PC-9 (cell line): ENCODE measurements around the gene NINL. TPM values are rescaled to one million over a fixed set of nuclear protein-coding genes. Genes with fewer than 3 reads are reported as not detected.
"Not testable (repeated sequence)": the region's sequence is repeated elsewhere in the genome, so short reads cannot be mapped to it uniquely, and the experiment has no call there.

ENCODE experiments used
- BruUV-seq: library from RNA; stranded (reverse); fragments of 400-500 nt; replicated peaks from 2 replicates; lab custom pipeline; 2021; lab: Mats Ljungman, UMichigan
- CTCF ChIA-PET: fragments of 300-600 bp; sonication (Branson Sonifier 250); formaldehyde crosslinking; loops from one replicate; lab custom pipeline; 2022; ENCODE audit warnings: antibody characterized with exemption; lab: Charles Lee
- POLR2A ChIA-PET: fragments of 300-600 bp; sonication (Branson Sonifier 250); formaldehyde crosslinking; loops from one replicate; lab custom pipeline; 2022; ENCODE audit warnings: antibody characterized with exemption; ENCODE audit not compliant: unreplicated experiment; lab: Charles Lee
- DNase-seq, 2 experiments: peaks; one replicate each; pipeline versions ENCODE4 v3.0.0 to v3.0.0-alpha.2; 2015 to 2022; ENCODE audit warnings: mixed read lengths in 1 of 2
- H2AFZ ChIP-seq: fragments of 200-600 bp; sonication (generic); 2 replicates; pipeline ENCODE4 v1.8.1; 2017; ENCODE audit warnings: antibody characterized with exemption
- H3F3A ChIP-seq: fragments of 200-600 bp; sonication (generic); 2 replicates; pipeline ENCODE4 v1.8.1; 2017; ENCODE audit warnings: antibody characterized with exemption, mild to moderate bottlenecking, low read depth; ENCODE audit not compliant: insufficient read depth
- H3K27ac ChIP-seq: fragments of 200-600 bp; sonication (generic); 2 replicates; pipeline ENCODE4 v1.6.1; 2016; ENCODE audit warnings: mixed run types
- H3K27me3 ChIP-seq: fragments of 200-600 bp; sonication (generic); 2 replicates; pipeline ENCODE4 v1.6.1; 2016; ENCODE audit warnings: low read depth, mixed run types; ENCODE audit not compliant: insufficient read depth
- H3K36me3 ChIP-seq: fragments of 200-600 bp; sonication (generic); 2 replicates; pipeline ENCODE4 v1.6.1; 2016; ENCODE audit warnings: low read depth, mixed run types
- H3K4me1 ChIP-seq: fragments of 200-600 bp; sonication (generic); replicated peaks from 2 replicates; pipeline ENCODE4 v1.6.1; 2016; ENCODE audit warnings: mixed run types; ENCODE audit not compliant: insufficient read depth
- H3K4me2 ChIP-seq: fragments of 200-600 bp; sonication (generic); 2 replicates; pipeline ENCODE4 v1.6.1; 2017; ENCODE audit warnings: mixed run types
- H3K4me3 ChIP-seq: fragments of 200-600 bp; sonication (generic); 2 replicates; pipeline ENCODE4 v1.6.1; 2016; ENCODE audit warnings: mixed run types
- H3K79me2 ChIP-seq: fragments of 200-600 bp; sonication (generic); 2 replicates; pipeline ENCODE4 v1.6.1; 2017; ENCODE audit warnings: low read depth, mixed run types
- H3K9me2 ChIP-seq: fragments of 200-600 bp; sonication (generic); 2 replicates; pipeline ENCODE4 v1.8.1; 2017; ENCODE audit warnings: mild to moderate bottlenecking; ENCODE audit not compliant: insufficient read depth
- H3K9me3 ChIP-seq: fragments of 200-600 bp; sonication (generic); 2 replicates; pipeline ENCODE4 v1.8.1; 2016; ENCODE audit warnings: low read depth; ENCODE audit not compliant: insufficient read depth
- H4K20me1 ChIP-seq: fragments of 200-600 bp; sonication (generic); 2 replicates; pipeline ENCODE4 v1.8.1; 2017; ENCODE audit not compliant: insufficient read depth
- CTCF ChIP-seq: fragments of 200-600 bp; sonication (generic); conservative IDR thresholded peaks from 2 replicates; pipeline ENCODE4 v1.6.1; 2017; ENCODE audit warnings: mixed run types, antibody characterized with exemption, mild to moderate bottlenecking, moderate library complexity
- EZH2 ChIP-seq: fragments of 200-600 bp; sonication (generic); IDR thresholded peaks from 2 replicates; pipeline ENCODE4 v1.8.0; 2017; ENCODE audit warnings: antibody characterized with exemption, low read depth
- intact Hi-C: fragments of 100-400 bp; cut with micrococcal nuclease; formaldehyde crosslinking; loops from one replicate; pipeline ENCODE4 v1.10.0; 2022; ENCODE audit not compliant: unreplicated experiment
- total RNA-seq: library from RNA; stranded (reverse); gene quantifications from 2 replicates; pipeline ENCODE4 v1.2.3, GENCODE V29; 2021

The NINL gene
- total RNA-seq, 1 experiment from 2014 or later, result 19.6 TPM

DNA sequence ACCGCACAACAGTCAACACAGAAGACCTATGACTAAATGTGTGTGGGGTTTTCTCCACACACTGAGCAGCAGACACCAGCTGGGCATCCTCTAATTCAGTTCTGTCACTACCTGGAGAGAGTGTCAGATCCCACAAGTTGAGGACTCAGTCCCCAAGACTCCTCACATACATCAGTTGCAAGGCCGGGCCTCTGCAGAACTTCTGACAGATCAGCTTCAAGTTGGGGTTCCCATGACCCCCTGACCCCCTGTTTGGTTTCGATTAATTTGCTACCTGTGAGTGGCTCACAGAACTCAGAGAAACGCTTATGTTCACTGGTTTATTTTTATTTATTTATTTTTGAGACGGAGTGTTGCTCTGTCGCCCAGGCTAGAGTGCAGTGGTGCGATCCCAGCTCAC is 3.2 kb upstream of the NINL start:
- Histone ChIP-seq H3K4me2 (no peak overlapping the region), H4K20me1 (no peaks in the 10 kb centered on the region), H3K4me3 (no peak overlapping the region), H2AFZ (no peak overlapping the region), H3K4me1 (peaks cover 11% of the 10 kb centered on the region; the same call in 1 of the 2 replicates), H3K36me3 (no peaks in the 10 kb centered on the region), H3K27me3 (no peaks in the 10 kb centered on the region), H3K9me3 (no peaks in the 10 kb centered on the region), H3K9me2 (no peaks in the 10 kb centered on the region), H3F3A (peaks cover 6% of the 10 kb centered on the region; the same call in 1 of the 2 replicates), H3K79me2 (peaks cover 8% of the 10 kb centered on the region), H3K27ac (no peak overlapping the region)
- POLR2A ChIA-PET, result no interaction called here
- intact Hi-C loops, result loop anchor here (10.0 kb wide), 1 partner anchor 94 kb away; no protein-coding TSS in a partner anchor
- CTCF ChIA-PET, result no interaction called here
- TF ChIP-seq CTCF (no peak), EZH2 (no peak)
- BruUV-seq, result no TSS peak
- DNase-seq, result no peak

DNA sequence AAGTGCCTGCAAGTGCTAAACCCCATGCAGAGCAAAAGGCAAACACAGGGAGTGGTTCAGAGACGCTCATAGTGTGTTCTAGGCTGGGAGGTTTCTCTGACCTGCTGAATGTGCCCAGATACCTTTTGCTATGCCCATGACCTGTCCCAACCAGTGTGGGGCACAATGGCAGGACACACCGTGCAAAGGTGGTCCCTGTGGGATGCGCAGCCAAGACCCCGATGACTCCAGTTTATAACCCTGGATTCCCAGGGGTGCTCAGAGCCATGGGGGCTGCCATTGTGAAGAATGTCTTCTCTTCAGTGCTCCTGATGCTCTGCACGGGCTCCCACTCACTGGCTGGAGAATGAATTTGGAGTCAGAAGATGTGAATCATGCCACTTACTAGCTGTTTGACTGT is 2.2 kb upstream of the NINL start:
- no peak for TF ChIP-seq EZH2
- TF ChIP-seq CTCF, result no peak
- DNase-seq, result no peak
- H3K27me3 ChIP-seq, result no peaks in the 10 kb centered on the region
- peaks cover 6% of the 10 kb centered on the region; the same call in 1 of the 2 replicates for H3F3A ChIP-seq
- no peaks in the 10 kb centered on the region for H3K9me3 ChIP-seq
- H3K4me3 ChIP-seq, result no peak overlapping the region
- CTCF ChIA-PET, result no interaction called here
- no TSS peak for BruUV-seq
- POLR2A ChIA-PET, result interaction anchor here (0.6 kb wide), 1 partner anchor 20 kb away, joined by 9 read pairs; no protein-coding TSS in a partner anchor
- peaks cover 11% of the 10 kb centered on the region; the same call in 1 of the 2 replicates for H3K4me1 ChIP-seq
- H2AFZ ChIP-seq, result no peak overlapping the region
- intact Hi-C loops, result loop anchor here (10.0 kb wide), 1 partner anchor 93 kb away; no protein-coding TSS in a partner anchor
- no peaks in the 10 kb centered on the region for H3K36me3 ChIP-seq
- no peak overlapping the region for H3K4me2 ChIP-seq
- H4K20me1 ChIP-seq, result no peaks in the 10 kb centered on the region
- no peak overlapping the region for H3K27ac ChIP-seq
- H3K79me2 ChIP-seq, result peaks cover 18% of the 10 kb centered on the region
- no peaks in the 10 kb centered on the region for H3K9me2 ChIP-seq

DNA sequence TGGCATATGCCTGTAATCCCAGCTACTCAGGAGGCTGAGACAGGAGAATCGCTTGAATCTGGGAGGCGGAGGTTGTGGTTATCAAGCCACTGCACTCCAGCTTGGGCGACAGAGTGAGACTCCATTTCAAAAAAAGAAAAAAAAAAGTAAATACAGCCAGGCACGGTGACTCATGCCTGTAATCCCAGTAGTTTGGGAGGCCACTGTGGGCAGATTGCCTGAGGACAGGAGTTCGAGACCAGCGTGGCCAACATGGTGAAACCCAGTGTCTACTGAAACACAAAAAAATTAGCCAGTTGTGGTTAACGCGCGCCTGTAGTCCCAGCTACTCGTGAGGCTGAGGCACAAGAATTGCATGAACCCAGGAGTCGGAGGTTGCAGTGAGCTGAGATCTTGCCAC is 1.5 kb upstream of the NINL start:
- peaks cover 11% of the 10 kb centered on the region; the same call in 1 of the 2 replicates for H3K4me1 ChIP-seq
- H3K9me3 ChIP-seq, result no peaks in the 10 kb centered on the region
- no peak overlapping the region for H3K27ac ChIP-seq
- peaks cover 6% of the 10 kb centered on the region; the same call in 1 of the 2 replicates for H3F3A ChIP-seq
- H2AFZ ChIP-seq, result no peak overlapping the region
- intact Hi-C loops, result loop anchor here (10.0 kb wide), 1 partner anchor 92 kb away; no protein-coding TSS in a partner anchor
- H3K27me3 ChIP-seq, result no peaks in the 10 kb centered on the region
- H4K20me1 ChIP-seq, result no peaks in the 10 kb centered on the region
- no peaks in the 10 kb centered on the region for H3K9me2 ChIP-seq
- DNase-seq, result no peak
- no TSS peak for BruUV-seq
- H3K4me3 ChIP-seq, result no peak overlapping the region
- peaks cover 24% of the 10 kb centered on the region for H3K79me2 ChIP-seq
- no peak overlapping the region for H3K4me2 ChIP-seq
- ChIA-PET POLR2A (no interaction called here), CTCF (no interaction called here)
- TF ChIP-seq EZH2 (no peak), CTCF (no peak)
- no peaks in the 10 kb centered on the region for H3K36me3 ChIP-seq

DNA sequence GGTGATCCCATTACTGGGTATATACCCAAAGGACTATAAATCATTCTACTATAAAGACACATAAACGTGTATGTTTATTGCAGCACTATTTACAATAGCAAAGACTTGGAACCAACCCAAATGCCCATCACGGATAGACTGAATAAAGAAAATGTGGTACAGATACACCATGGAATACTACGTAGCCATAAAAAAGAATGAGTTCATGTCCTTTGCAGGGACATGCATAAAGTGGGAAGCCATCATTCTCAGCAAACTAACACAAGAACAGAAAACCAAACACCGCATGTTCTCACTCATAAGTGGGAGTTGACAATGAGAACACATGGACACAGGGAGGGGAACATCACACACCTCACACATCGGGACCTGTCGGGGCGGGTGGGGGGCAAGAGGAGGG is 1.7 kb downstream of the NINL start:
- DNase-seq, H3K27me3 ChIP-seq, H3K4me3 ChIP-seq, H4K20me1 ChIP-seq, H3K9me3 ChIP-seq, H2AFZ ChIP-seq, H3F3A ChIP-seq, H3K9me2 ChIP-seq, H3K27ac ChIP-seq, BruUV-seq, H3K36me3 ChIP-seq: not testable (repeated sequence)
- intact Hi-C loops, result loop anchor here (2.0 to 10.0 kb wide), 2 partner anchors 41 to 89 kb away; partner anchors contain the start of gene NANP
- POLR2A ChIA-PET, result interaction anchor here (0.6 kb wide), 1 partner anchor 29 kb away, joined by 26 read pairs; no protein-coding TSS in a partner anchor
- CTCF ChIA-PET, result interaction anchor here (0.6 kb wide), 1 partner anchor 157 kb away, joined by 3 read pairs; no protein-coding TSS in a partner anchor
- H3K4me2 ChIP-seq, result peak overlapping the region; percentile 75
- H3K79me2 ChIP-seq, result peaks cover 38% of the 10 kb centered on the region
- peaks cover 11% of the 10 kb centered on the region; the same call in 1 of the 2 replicates for H3K4me1 ChIP-seq
